Mammary epithelial cell (primary cell): Measurements from ENCODE around the gene CDX1.

Experiments
- EZH2 ChIP-seq: IDR thresholded peaks from 2 replicates; pipeline ENCODE4 v1.6.1; 2012; ENCODE audit warnings: low read length, inconsistent platforms, borderline replicate concordance
- TF ChIP-seq, protein P1 (sequence below), 2 donors: IDR thresholded peaks in 1 of 2; conservative IDR thresholded peaks in 1 of 2; 2 replicates each; pipeline ENCODE4 v1.5.1; 2011 to 2012; ENCODE audit warnings: inconsistent platforms in 2 of 2, low read length in 2 of 2, mild to moderate bottlenecking in 2 of 2, control low read depth in 1 of 2, low read depth in 1 of 2; ENCODE audit not compliant: insufficient read depth in 1 of 2; ENCODE audit errors: extremely low read depth in 1 of 2

- TF ChIP-seq, protein P1, sequence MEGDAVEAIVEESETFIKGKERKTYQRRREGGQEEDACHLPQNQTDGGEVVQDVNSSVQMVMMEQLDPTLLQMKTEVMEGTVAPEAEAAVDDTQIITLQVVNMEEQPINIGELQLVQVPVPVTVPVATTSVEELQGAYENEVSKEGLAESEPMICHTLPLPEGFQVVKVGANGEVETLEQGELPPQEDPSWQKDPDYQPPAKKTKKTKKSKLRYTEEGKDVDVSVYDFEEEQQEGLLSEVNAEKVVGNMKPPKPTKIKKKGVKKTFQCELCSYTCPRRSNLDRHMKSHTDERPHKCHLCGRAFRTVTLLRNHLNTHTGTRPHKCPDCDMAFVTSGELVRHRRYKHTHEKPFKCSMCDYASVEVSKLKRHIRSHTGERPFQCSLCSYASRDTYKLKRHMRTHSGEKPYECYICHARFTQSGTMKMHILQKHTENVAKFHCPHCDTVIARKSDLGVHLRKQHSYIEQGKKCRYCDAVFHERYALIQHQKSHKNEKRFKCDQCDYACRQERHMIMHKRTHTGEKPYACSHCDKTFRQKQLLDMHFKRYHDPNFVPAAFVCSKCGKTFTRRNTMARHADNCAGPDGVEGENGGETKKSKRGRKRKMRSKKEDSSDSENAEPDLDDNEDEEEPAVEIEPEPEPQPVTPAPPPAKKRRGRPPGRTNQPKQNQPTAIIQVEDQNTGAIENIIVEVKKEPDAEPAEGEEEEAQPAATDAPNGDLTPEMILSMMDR (conservative IDR thresholded peaks at IDR 0.05 in 1 of 2, IDR thresholded peaks at IDR 0.05 in 1 of 2; ENCODE audit: extremely low read depth in 1 of 2, insufficient read depth in 1 of 2, low read depth in 1 of 2, low read length in 2 of 2): no peak
- TF ChIP-seq EZH2: no peak
Measured at GRCh38 chr5:150163035-150163434, 3.5 kb upstream of the CDX1 start.
